ENCODE data around the gene COCH.

DNA sequence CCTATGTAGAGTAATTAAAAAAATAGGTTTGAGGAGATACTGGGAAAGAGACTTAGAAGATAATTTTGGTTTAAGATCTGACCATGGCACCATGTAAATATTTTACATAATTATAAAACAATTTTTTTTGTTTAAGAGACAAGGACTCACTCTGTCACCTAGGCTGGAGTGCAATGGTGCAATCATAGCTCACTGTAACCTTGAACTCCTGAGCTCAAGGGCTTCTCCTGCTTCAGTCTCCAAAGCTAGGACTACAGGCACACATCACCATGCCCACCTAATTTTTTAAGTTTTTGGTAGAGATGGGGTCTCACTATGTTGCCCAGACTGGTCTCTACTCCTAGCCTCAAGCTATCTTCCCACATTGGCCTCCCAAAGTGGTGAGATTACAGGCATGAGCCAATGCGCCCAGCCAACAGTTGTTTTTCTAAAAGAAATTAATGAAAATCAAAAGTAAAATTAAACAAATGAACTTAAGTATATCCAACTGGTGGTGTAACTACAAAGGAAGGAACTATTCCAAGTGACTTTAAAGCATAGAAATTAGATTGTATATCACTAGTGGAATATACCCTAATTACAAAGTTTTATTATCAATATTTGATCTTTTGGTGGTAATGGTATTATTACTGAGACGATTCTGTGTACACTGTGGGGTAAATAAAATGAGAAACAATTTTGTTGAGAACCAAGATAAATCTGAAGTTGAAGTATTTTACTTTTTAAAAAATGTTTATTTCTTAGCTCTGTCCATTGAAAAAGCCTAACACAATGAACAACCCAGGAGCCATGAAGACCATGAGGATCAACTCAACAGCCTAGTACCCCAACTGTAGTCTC, 29.1 kb downstream of the COCH start:
- TF ChIP-seq, protein P1, sequence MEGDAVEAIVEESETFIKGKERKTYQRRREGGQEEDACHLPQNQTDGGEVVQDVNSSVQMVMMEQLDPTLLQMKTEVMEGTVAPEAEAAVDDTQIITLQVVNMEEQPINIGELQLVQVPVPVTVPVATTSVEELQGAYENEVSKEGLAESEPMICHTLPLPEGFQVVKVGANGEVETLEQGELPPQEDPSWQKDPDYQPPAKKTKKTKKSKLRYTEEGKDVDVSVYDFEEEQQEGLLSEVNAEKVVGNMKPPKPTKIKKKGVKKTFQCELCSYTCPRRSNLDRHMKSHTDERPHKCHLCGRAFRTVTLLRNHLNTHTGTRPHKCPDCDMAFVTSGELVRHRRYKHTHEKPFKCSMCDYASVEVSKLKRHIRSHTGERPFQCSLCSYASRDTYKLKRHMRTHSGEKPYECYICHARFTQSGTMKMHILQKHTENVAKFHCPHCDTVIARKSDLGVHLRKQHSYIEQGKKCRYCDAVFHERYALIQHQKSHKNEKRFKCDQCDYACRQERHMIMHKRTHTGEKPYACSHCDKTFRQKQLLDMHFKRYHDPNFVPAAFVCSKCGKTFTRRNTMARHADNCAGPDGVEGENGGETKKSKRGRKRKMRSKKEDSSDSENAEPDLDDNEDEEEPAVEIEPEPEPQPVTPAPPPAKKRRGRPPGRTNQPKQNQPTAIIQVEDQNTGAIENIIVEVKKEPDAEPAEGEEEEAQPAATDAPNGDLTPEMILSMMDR (IDR thresholded peaks at IDR 0.05): no peak
- TF ChIP-seq POLR2A (IDR thresholded peaks at IDR 0.05): no peak

Data from prostate gland (tissue), 2 donors.